Prostate gland (tissue), 2 donors: ENCODE data around the gene FKBP5.
"Not testable (repeated sequence)": the region's sequence is repeated elsewhere in the genome, so short reads cannot be mapped to it uniquely, and the experiment has no call there.

Experiments used
- CTCF ChIP-seq, 4 experiments: fragments of 200-600 bp in 2 of 4; fragments of 450-650 bp in 2 of 4; sonication (generic) in 2 of 4; IDR thresholded peaks; 1 replicate in 3 of 4; 2 replicates in 1 of 4; pipeline ENCODE4 v1.5.1; 2016 to 2019; ENCODE audit warnings: antibody characterized with exemption in 4 of 4, mild to moderate bottlenecking in 2 of 4, moderate library complexity in 2 of 4
- POLR2A ChIP-seq: fragments of 450-650 bp; IDR thresholded peaks from one replicate; pipeline ENCODE4 v1.6.1; 2016; ENCODE audit warnings: antibody characterized with exemption, mild to moderate bottlenecking

- TF ChIP-seq CTCF (IDR thresholded peaks at IDR 0.05); POLR2A: not testable (repeated sequence)
Observed at GRCh38 chr6:35570885-35571330, 117.8 kb downstream of the FKBP5 start.
